OCI-LY3 (cell line): ENCODE measurements around the gene SPATS2.

Source experiments
- H2AFZ ChIP-seq: fragments of 200-600, 300-600 bp; shearing (Covaris generic); 2 replicates; pipeline ENCODE4 v1.6.0; 2014; ENCODE audit warnings: antibody characterized with exemption, low read depth, low read length
- H3K27ac ChIP-seq: fragments of 200-600, 300-600 bp; sonication (generic); 2 replicates; pipeline ENCODE4 v1.5.1; 2014; ENCODE audit warnings: mild to moderate bottlenecking, low read length, moderate library complexity, mixed read lengths
- H3K27me3 ChIP-seq: fragments of 200-600, 300-600 bp; sonication (generic); 2 replicates; pipeline ENCODE4 v1.6.1; 2014; ENCODE audit warnings: low read depth, low read length, mixed read lengths
- H3K36me3 ChIP-seq: fragments of 200-600, 300-600 bp; sonication (generic); replicated peaks from 2 replicates; pipeline ENCODE3; 2014; ENCODE audit warnings: low read depth, low read length, mixed read lengths
- H3K4me1 ChIP-seq: fragments of 300-600, 200-600 bp; sonication (generic); 2 replicates; pipeline ENCODE4 v1.6.1; 2014; ENCODE audit warnings: low read length, mixed read lengths
- H3K4me2 ChIP-seq: fragments of 200-600, 300-600 bp; sonication (generic); 2 replicates; pipeline ENCODE4 v1.6.1; 2014; ENCODE audit warnings: low read length, mixed read lengths
- H3K4me3 ChIP-seq: fragments of 300-600, 200-600 bp; sonication (generic); 2 replicates; pipeline ENCODE4 v1.5.1; 2014; ENCODE audit warnings: antibody characterized with exemption, mild to moderate bottlenecking, low read length, moderate library complexity
- H3K79me2 ChIP-seq: fragments of 300-600, 200-600 bp; shearing (Covaris generic); 2 replicates; pipeline ENCODE4 v1.6.1; 2014; ENCODE audit warnings: mild to moderate bottlenecking, low read length, mixed read lengths
- H3K9ac ChIP-seq: fragments of 300-600, 200-600 bp; shearing (Covaris generic); 2 replicates; pipeline ENCODE4 v1.6.0; 2014; ENCODE audit warnings: mild to moderate bottlenecking, low read length, moderate library complexity
- H3K9me3 ChIP-seq: fragments of 200-600, 300-600 bp; shearing (Covaris generic); 2 replicates; pipeline ENCODE4 v1.6.1; 2014; ENCODE audit warnings: low read length, mixed read lengths; ENCODE audit not compliant: insufficient read depth
- H4K20me1 ChIP-seq: fragments of 200-600, 300-600 bp; sonication (generic); 2 replicates; pipeline ENCODE4 v1.6.1; 2016; ENCODE audit warnings: low read length, mixed read lengths; ENCODE audit not compliant: insufficient read depth
- EZH2phosphoT487 ChIP-seq: fragments of 200-600 bp; shearing (Covaris generic); IDR thresholded peaks from 2 replicates; pipeline ENCODE4 v1.6.1; 2018; ENCODE audit warnings: antibody characterized with exemption, mixed run types, low read depth
- TF ChIP-seq, protein P1 (sequence below): fragments of 200-600, 300-600 bp; sonication (generic); IDR thresholded peaks from 2 replicates; pipeline ENCODE4 v1.5.1; 2014; ENCODE audit warnings: antibody characterized with exemption, low read length, low read depth

Gene SPATS2

DNA sequence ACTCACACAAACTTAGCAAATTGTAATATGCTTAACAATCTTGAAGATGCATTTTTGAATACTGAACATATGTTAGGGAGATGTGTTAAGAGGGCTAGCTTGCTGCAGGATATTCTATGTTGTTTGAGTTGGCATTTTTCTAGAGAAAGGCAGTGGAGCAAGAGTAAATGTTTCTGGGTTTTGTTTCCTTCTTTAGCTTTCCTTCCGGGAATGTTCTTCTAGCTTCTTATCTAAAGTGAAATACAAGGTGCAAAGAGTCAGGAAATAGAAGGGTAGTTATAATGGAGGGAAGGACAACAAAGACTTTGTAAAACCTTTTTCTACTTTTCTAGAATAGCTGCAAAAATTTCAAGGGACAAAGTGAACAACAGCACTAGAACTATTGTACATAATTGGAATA, 94.0 kb downstream of the SPATS2 start:
- TF ChIP-seq, protein P1, sequence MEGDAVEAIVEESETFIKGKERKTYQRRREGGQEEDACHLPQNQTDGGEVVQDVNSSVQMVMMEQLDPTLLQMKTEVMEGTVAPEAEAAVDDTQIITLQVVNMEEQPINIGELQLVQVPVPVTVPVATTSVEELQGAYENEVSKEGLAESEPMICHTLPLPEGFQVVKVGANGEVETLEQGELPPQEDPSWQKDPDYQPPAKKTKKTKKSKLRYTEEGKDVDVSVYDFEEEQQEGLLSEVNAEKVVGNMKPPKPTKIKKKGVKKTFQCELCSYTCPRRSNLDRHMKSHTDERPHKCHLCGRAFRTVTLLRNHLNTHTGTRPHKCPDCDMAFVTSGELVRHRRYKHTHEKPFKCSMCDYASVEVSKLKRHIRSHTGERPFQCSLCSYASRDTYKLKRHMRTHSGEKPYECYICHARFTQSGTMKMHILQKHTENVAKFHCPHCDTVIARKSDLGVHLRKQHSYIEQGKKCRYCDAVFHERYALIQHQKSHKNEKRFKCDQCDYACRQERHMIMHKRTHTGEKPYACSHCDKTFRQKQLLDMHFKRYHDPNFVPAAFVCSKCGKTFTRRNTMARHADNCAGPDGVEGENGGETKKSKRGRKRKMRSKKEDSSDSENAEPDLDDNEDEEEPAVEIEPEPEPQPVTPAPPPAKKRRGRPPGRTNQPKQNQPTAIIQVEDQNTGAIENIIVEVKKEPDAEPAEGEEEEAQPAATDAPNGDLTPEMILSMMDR: no peak
- no peak for TF ChIP-seq EZH2phosphoT487
- H2AFZ ChIP-seq: no peak overlapping the region
- H3K9me3 ChIP-seq: no peaks in the 10 kb centered on the region
- H3K79me2 ChIP-seq: no peaks in the 10 kb centered on the region
- H3K9ac ChIP-seq: no peak overlapping the region
- no peak overlapping the region for H3K4me2 ChIP-seq
- no peaks in the 10 kb centered on the region for H3K4me1 ChIP-seq
- no peaks in the 10 kb centered on the region for H3K27me3 ChIP-seq
- no peak overlapping the region for H3K27ac ChIP-seq
- H3K4me3 ChIP-seq: no peak overlapping the region
- H3K36me3 ChIP-seq: peaks cover 2% of the 10 kb centered on the region
- H4K20me1 ChIP-seq: no peaks in the 10 kb centered on the region

DNA sequence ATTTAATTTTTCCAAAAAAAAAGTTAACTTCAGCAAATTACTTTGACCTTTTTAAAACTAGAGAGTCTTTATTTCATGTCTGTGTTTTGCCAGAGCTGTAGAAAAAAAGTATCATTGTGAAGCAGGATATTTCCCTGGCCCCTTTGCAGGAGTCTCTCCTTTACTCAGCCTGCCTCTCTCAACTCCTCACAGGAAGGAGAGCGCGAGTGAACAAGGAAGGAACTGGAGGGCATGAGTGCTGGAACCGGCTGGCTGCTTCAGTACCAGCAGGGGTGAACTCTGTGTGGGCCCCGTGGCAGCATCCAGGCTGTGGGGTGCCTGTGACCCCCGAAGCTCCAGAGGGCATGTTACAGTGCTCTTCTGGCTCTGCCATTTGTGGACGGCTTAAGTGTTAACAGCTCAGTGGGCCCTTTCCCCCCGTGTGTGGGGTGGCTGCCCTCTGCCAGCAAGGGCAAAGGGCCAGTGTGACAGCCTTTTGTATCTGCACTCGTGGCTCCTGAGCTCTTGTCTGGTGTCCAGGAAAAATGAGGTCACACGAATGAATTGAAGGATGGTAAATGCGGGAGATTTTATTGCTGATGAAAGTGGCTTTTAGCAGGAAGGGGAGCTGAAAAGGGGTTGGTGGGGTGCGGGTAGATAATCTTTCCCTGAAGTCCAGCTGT, 95.0 kb downstream of the SPATS2 start:
- H3K79me2 ChIP-seq: no peaks in the 10 kb centered on the region
- no peak overlapping the region for H3K4me2 ChIP-seq
- peaks cover 2% of the 10 kb centered on the region for H3K36me3 ChIP-seq
- no peak overlapping the region for H3K4me3 ChIP-seq
- no peak for TF ChIP-seq EZH2phosphoT487
- TF ChIP-seq, protein P1: no peak
- no peaks in the 10 kb centered on the region for H4K20me1 ChIP-seq
- H3K27ac ChIP-seq: no peak overlapping the region
- no peak overlapping the region for H2AFZ ChIP-seq
- no peaks in the 10 kb centered on the region for H3K9me3 ChIP-seq
- no peaks in the 10 kb centered on the region for H3K27me3 ChIP-seq
- H3K9ac ChIP-seq: no peak overlapping the region
- H3K4me1 ChIP-seq: no peaks in the 10 kb centered on the region

DNA sequence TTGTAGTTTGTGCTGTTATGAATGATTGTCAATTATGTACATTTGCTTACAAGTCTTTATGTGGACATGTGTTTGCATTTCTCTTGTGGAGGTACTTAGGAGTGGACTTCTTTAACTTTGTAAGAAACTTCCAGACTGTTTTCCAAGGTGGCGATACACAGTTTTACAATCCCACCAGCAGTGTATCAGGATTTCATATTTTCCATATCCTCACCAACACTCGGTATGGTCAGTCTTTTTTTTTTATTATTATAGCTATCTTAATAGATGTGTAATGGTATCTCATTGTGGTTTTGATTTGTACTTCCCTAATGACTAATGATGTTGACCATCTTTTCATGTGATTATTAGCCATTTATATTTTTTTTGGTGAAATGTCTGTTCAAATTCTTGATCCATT, 97.9 kb downstream of the SPATS2 start:
- no peak overlapping the region for H3K4me3 ChIP-seq
- H3K27ac ChIP-seq: no peak overlapping the region
- no peak overlapping the region for H3K4me2 ChIP-seq
- no peak overlapping the region for H2AFZ ChIP-seq
- H3K36me3 ChIP-seq: peaks cover 2% of the 10 kb centered on the region
- no peaks in the 10 kb centered on the region for H3K79me2 ChIP-seq
- H3K4me1 ChIP-seq: no peaks in the 10 kb centered on the region
- H3K9me3 ChIP-seq: no peaks in the 10 kb centered on the region
- no peak for TF ChIP-seq EZH2phosphoT487
- TF ChIP-seq, protein P1: no peak
- no peaks in the 10 kb centered on the region for H3K27me3 ChIP-seq
- no peak overlapping the region for H3K9ac ChIP-seq
- H4K20me1 ChIP-seq: no peaks in the 10 kb centered on the region

DNA sequence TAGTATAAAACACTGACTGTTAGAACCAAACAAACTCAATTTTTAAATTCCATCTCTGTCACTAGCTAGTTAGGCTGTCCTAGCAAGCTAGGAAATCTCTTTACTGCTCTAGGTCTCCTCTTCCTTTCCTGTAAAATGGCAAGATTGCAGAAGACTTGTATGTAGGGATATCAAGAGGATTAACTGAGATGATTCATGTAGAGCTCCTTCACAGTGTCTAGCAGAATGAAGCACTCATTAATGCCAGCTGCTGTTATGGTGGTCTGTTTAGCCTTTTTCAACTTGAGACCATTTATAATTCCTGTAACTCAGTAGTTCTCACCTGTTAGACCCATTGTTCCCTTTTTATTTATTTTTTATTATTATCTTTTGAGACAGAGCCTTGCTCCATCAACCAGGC, 103.7 kb downstream of the SPATS2 start:
- peaks cover 6% of the 10 kb centered on the region for H3K4me1 ChIP-seq
- no peaks in the 10 kb centered on the region for H3K27me3 ChIP-seq
- H3K9me3 ChIP-seq: no peaks in the 10 kb centered on the region
- H3K4me3 ChIP-seq: no peak overlapping the region
- no peak overlapping the region for H3K4me2 ChIP-seq
- no peaks in the 10 kb centered on the region for H3K36me3 ChIP-seq
- H2AFZ ChIP-seq: no peak overlapping the region
- H3K79me2 ChIP-seq: no peaks in the 10 kb centered on the region
- TF ChIP-seq, protein P1: no peak
- no peak for TF ChIP-seq EZH2phosphoT487
- no peak overlapping the region for H3K27ac ChIP-seq
- H3K9ac ChIP-seq: no peak overlapping the region
- H4K20me1 ChIP-seq: no peaks in the 10 kb centered on the region
